Measurements from ENCODE around the gene FAM174B. TPM values are rescaled to one million over a fixed set of nuclear protein-coding genes. Genes with fewer than 3 reads are reported as not detected.
A peak's percentile ranks its signal among the peaks of the same experiment; 100 is the strongest.

Gene FAM174B
- total RNA-seq, 4 donors from 2014 or later, result 15.4 to 75.2 (median 18.3) TPM

- DNase-seq, result peak; percentile 19
- Histone ChIP-seq H3K9me3 (no peaks in the 10 kb centered on the region), H3K27me3 (no peaks in the 10 kb centered on the region), H3K36me3 (no peaks in the 10 kb centered on the region), H3K4me3 (no peak overlapping the region), H3K27ac (peak overlapping the region; percentile 70 to 77 (median 75)), H3K4me1 (peaks cover 8 to 46% (median 38%) of the 10 kb centered on the region in 4 donors)
- in situ Hi-C loops (cut with MboI; ENCODE audit: low pct_ligation_motif_present in 1 of 4, low pct_unique_long_range_greater_than_20kb in 1 of 4, low sequenced_read_pairs in 3 of 4), result no loop called here
- intact Hi-C loops (cut with DNase I; ENCODE audit: low total_unique reads), result loop anchor here (10.0 kb wide), 1 partner anchor 45 kb away; no protein-coding TSS in a partner anchor
- peak; percentile 71 to 75 (median 75) for TF ChIP-seq POLR2AphosphoS5 (IDR thresholded peaks at IDR 0.05)
- TF ChIP-seq CTCF (IDR thresholded peaks at IDR 0.05), result no peak
- WGBS, 2 donors (ENCODE audit: low coverage in 1 of 2), result 69 to 77% methylated on average over 10 to 12 of the region's 12 CpGs
These were observed 36.2 kb downstream of the FAM174B start for GRCh38 chr15:92619145-92620101.

- in situ Hi-C loops (cut with MboI; ENCODE audit: low pct_ligation_motif_present in 1 of 4, low pct_unique_long_range_greater_than_20kb in 1 of 4, low sequenced_read_pairs in 3 of 4) (no loop called here), intact Hi-C loops (cut with DNase I; ENCODE audit: low total_unique reads) (loop anchor here (10.0 kb wide), 1 partner anchor 47 kb away; no protein-coding TSS in a partner anchor)
- DNase-seq, result peak; percentile 71
- Histone ChIP-seq H3K4me1 (peaks cover 3 to 38% (median 34%) of the 10 kb centered on the region in 4 donors), H3K27me3 (no peaks in the 10 kb centered on the region), H3K27ac (peak overlapping the region; percentile 70 to 77 (median 75)), H3K36me3 (no peaks in the 10 kb centered on the region), H3K9me3 (no peaks in the 10 kb centered on the region), H3K4me3 (no peak overlapping the region)
- TF ChIP-seq CTCF (IDR thresholded peaks at IDR 0.05), result no peak
- TF ChIP-seq EP300 (IDR thresholded peaks at IDR 0.05; ENCODE audit: low read depth), result peak; percentile 20
- TF ChIP-seq POLR2AphosphoS5 (IDR thresholded peaks at IDR 0.05), result peak; percentile 84 to 94 (median 89)
- WGBS, 2 donors (ENCODE audit: low coverage in 1 of 2), result 54 to 58% methylated on average over 7 to 22 of the region's 22 CpGs
These were observed 37.7 kb downstream of the FAM174B start for GRCh38 chr15:92617549-92618520.

- Histone ChIP-seq H3K36me3 (no peaks in the 10 kb centered on the region), H3K4me1 (peaks cover 3 to 38% (median 34%) of the 10 kb centered on the region in 4 donors), H3K27me3 (no peaks in the 10 kb centered on the region), H3K27ac (peak overlapping the region; percentile 70 to 77 (median 75)), H3K9me3 (no peaks in the 10 kb centered on the region), H3K4me3 (no peak overlapping the region)
- intact Hi-C loops (cut with DNase I; ENCODE audit: low total_unique reads), result loop anchor here (10.0 kb wide), 1 partner anchor 48 kb away; no protein-coding TSS in a partner anchor
- TF ChIP-seq CTCF (IDR thresholded peaks at IDR 0.05), result no peak
- TF ChIP-seq EP300 (IDR thresholded peaks at IDR 0.05; ENCODE audit: low read depth), result no peak
- no peak for TF ChIP-seq POLR2A (IDR thresholded peaks at IDR 0.05)
- TF ChIP-seq POLR2AphosphoS5 (IDR thresholded peaks at IDR 0.05), result no peak
- in situ Hi-C loops (cut with MboI; ENCODE audit: low pct_ligation_motif_present in 1 of 4, low pct_unique_long_range_greater_than_20kb in 1 of 4, low sequenced_read_pairs in 3 of 4), result no loop called here
- 84% methylated on average over 25 of the region's 25 CpGs; no CpG with 5 or more reads in 1 of the 2 donors for WGBS, 2 donors (ENCODE audit: low coverage in 1 of 2)
- no peak for DNase-seq
These were observed 38.7 kb downstream of the FAM174B start for GRCh38 chr15:92616621-92617548.
